Liver (tissue), 3 donors: ENCODE results near the gene RAD51B.

Source experiments
- TAF1 ChIP-seq: conservative IDR thresholded peaks from 2 replicates; pipeline ENCODE4 v1.6.1; 2016; ENCODE audit warnings: antibody characterized with exemption, mild to moderate bottlenecking
- TF ChIP-seq, protein P1 (sequence below): fragments of 150-350 bp; IDR thresholded peaks from 2 replicates; pipeline ENCODE4 v1.5.1; 2017; ENCODE audit warnings: improper control_type of control experiment, low read depth, low read length; ENCODE audit not compliant: missing input control
- TF ChIP-seq, protein P2 (sequence below): IDR thresholded peaks from 2 replicates; pipeline ENCODE4 v1.6.1; 2016; ENCODE audit warnings: antibody characterized with exemption, mild to moderate bottlenecking
- donor health status: healthy.
- donor health status: healthy.

DNA sequence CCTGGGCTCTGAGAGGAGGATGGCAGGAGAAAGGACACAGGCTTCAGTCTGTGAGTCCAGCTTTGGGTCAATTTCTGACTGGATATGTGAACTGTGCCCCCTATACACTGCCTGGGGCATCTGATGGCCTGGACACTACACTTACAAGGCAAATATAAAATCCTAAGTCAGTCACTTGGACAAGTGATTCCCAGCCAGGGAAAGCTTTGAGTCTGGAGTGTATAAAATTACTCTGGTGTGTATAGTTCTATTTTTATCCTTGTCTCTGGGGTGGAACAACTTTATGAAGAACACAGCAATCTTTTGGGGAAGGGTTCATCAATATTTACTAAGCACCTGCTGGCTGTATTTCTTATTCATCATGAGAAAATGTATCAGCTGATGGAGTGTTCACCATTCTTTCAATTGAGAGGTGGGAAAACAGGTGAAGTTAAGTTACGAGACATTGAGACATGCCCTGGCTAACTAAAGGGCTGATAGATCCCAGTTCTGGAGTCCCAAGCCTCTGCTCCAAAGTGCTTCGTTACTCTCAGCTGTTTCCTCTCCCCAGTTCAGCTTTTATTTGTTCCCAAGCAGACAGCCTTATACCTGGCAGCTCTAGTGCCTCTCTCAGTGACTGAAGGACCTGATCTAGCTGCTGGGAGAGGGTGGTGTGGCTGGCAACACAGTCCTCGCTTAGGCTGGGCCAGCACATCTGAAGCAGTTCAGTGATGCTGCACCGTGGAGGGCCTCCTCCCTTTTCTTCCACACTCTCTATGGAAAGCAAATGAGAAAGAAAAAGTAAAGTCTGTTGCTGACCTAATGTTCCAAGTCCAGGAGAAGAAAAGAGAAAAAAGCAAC lies 34.1 kb upstream of the RAD51B start:
- TF ChIP-seq, protein P1, sequence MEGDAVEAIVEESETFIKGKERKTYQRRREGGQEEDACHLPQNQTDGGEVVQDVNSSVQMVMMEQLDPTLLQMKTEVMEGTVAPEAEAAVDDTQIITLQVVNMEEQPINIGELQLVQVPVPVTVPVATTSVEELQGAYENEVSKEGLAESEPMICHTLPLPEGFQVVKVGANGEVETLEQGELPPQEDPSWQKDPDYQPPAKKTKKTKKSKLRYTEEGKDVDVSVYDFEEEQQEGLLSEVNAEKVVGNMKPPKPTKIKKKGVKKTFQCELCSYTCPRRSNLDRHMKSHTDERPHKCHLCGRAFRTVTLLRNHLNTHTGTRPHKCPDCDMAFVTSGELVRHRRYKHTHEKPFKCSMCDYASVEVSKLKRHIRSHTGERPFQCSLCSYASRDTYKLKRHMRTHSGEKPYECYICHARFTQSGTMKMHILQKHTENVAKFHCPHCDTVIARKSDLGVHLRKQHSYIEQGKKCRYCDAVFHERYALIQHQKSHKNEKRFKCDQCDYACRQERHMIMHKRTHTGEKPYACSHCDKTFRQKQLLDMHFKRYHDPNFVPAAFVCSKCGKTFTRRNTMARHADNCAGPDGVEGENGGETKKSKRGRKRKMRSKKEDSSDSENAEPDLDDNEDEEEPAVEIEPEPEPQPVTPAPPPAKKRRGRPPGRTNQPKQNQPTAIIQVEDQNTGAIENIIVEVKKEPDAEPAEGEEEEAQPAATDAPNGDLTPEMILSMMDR, result no peak
- TF ChIP-seq, protein P2, sequence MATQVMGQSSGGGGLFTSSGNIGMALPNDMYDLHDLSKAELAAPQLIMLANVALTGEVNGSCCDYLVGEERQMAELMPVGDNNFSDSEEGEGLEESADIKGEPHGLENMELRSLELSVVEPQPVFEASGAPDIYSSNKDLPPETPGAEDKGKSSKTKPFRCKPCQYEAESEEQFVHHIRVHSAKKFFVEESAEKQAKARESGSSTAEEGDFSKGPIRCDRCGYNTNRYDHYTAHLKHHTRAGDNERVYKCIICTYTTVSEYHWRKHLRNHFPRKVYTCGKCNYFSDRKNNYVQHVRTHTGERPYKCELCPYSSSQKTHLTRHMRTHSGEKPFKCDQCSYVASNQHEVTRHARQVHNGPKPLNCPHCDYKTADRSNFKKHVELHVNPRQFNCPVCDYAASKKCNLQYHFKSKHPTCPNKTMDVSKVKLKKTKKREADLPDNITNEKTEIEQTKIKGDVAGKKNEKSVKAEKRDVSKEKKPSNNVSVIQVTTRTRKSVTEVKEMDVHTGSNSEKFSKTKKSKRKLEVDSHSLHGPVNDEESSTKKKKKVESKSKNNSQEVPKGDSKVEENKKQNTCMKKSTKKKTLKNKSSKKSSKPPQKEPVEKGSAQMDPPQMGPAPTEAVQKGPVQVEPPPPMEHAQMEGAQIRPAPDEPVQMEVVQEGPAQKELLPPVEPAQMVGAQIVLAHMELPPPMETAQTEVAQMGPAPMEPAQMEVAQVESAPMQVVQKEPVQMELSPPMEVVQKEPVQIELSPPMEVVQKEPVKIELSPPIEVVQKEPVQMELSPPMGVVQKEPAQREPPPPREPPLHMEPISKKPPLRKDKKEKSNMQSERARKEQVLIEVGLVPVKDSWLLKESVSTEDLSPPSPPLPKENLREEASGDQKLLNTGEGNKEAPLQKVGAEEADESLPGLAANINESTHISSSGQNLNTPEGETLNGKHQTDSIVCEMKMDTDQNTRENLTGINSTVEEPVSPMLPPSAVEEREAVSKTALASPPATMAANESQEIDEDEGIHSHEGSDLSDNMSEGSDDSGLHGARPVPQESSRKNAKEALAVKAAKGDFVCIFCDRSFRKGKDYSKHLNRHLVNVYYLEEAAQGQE, result no peak
- TF ChIP-seq TAF1, result no peak
